ENCODE data around the gene MT3.

DNA sequence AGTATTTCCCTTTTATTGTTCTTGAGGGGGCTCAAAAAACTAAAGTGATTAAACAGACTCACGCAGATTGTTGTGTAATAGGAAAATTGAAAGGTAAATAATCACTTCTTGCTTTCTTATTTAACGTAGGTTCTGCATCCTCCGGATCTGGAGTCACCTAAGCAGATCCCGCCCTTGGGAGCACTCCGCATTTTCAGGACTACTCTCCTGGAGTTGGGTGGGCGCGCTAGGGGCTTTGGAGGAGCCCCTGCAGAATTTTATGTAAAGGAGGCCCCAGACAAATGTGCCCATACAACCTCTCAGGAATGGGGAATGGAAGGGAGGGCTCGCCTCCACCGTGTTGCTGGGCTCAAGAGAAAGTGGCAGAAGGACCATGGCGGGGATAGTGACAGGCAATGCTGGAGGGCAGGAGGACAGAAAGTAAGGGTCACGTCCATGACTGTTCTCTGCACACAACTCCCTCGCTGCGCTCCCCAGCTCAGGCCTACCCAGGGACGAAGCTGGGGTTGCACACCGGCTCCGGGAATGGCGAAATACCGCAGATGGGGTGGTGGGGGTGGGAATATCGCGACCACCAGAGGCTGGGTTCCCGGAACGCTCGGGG is 27.4 kb downstream of the MT3 start:
- TF ChIP-seq, protein P1, sequence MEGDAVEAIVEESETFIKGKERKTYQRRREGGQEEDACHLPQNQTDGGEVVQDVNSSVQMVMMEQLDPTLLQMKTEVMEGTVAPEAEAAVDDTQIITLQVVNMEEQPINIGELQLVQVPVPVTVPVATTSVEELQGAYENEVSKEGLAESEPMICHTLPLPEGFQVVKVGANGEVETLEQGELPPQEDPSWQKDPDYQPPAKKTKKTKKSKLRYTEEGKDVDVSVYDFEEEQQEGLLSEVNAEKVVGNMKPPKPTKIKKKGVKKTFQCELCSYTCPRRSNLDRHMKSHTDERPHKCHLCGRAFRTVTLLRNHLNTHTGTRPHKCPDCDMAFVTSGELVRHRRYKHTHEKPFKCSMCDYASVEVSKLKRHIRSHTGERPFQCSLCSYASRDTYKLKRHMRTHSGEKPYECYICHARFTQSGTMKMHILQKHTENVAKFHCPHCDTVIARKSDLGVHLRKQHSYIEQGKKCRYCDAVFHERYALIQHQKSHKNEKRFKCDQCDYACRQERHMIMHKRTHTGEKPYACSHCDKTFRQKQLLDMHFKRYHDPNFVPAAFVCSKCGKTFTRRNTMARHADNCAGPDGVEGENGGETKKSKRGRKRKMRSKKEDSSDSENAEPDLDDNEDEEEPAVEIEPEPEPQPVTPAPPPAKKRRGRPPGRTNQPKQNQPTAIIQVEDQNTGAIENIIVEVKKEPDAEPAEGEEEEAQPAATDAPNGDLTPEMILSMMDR (IDR thresholded peaks at IDR 0.05) = no peak
- TF ChIP-seq POLR2A (IDR thresholded peaks at IDR 0.05) = no peak
